NCI-H446 (cell line): ENCODE measurements around the gene WNT4.

Source experiments
- DNase-seq, 2 experiments: peaks; one replicate each; lab custom pipeline; 2025; lab: John Stamatoyannopoulos, UW

WNT4 gene

GRCh38 chr1:22129501-22130117 is 13.3 kb downstream of the WNT4 start:
- DNase-seq = no peak

GRCh38 chr1:22128392-22128791 is 14.5 kb downstream of the WNT4 start:
- no peak for DNase-seq

DNA sequence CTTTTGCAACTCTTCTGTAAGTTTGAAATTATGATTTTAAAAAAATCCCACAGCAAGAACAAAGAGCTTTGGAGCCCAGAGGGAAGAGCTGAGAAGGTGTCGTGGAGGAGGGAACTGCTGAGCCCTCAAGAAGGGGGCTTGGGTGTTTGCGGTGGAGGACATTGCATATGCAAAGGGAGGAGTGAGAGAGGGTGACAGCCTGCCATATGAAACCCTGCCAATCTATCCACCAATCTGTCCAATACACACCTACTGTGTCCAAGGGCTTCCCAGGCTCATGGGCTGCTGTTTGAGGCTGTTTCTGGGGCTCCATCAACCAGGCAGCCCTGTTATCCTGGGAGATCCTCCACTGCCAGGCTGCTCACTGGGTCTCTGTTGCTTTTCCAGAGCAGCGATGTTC is 15.2 kb downstream of the WNT4 start:
- peak in 1 of 2 experiments; percentile 28 for DNase-seq

GRCh38 chr1:22127248-22127647 is 15.6 kb downstream of the WNT4 start:
- DNase-seq = no peak

- DNase-seq = no peak
These were observed 16.4 kb downstream of the WNT4 start for GRCh38 chr1:22126531-22126930.

- no peak for DNase-seq
These were observed 18.2 kb downstream of the WNT4 start for GRCh38 chr1:22124592-22125229.

GRCh38 chr1:22123901-22124404 is 18.9 kb downstream of the WNT4 start:
- DNase-seq = no peak

DNA sequence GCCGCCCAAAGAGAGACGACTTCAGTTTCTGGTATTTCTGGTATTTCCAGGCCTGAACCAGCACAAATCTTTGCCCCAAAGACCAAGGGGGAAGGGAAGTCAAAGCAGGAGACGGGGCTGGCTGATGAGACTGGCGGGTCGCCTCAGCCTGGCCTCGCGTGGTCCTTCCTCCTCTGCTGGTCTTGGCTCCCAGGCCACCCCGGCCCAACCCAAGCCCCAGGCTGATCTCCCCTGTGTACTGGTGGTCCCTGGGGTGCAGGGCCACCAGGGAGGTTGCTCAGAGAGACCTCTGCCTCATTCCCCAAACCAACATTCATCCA is 19.9 kb downstream of the WNT4 start:
- DNase-seq = no peak

GRCh38 chr1:22122273-22123070 is 20.4 kb downstream of the WNT4 start:
- DNase-seq = no peak

DNA sequence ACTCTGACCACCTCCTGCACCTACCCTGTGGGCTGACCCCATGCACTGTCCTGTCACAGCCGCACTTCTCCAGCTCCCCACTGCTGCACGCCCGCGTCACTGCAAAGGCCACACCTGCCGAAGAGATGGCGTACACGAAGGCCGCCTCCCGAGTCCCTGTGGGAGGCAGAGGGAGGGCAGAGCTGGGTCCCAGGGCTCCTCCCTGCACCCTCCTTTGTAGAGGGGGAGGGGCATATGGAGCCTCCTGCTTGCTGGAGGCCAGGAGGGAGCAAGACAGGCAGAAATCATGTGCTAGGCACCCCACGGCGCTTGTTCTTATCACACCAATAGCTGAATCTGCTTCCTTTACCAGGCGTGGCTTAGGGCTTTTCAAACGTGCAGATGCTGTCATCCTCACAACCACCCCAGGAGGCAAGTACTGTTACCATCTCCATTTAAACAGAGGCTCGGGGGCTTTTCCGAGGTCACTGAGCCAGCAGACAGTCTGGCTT is 21.4 kb downstream of the WNT4 start:
- no peak for DNase-seq

DNA sequence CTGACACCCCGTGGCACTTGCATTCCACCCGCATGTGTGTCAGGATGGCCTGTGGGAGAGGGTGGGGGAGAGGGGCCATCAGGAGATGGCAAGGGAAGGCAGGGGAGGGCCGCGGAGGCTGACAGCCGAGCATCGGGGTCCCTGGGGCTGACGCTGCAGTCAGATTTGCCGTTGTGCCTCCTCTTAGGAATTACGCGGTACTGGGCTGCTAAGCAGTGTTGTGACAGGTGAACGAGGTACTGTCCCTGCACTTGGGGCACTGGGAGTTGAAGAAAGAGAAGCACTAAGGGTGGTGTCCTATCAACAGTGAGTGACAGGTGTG is 22.5 kb downstream of the WNT4 start:
- DNase-seq = no peak

- DNase-seq = no peak
These were observed 23.1 kb downstream of the WNT4 start for GRCh38 chr1:22119626-22120468.

DNA sequence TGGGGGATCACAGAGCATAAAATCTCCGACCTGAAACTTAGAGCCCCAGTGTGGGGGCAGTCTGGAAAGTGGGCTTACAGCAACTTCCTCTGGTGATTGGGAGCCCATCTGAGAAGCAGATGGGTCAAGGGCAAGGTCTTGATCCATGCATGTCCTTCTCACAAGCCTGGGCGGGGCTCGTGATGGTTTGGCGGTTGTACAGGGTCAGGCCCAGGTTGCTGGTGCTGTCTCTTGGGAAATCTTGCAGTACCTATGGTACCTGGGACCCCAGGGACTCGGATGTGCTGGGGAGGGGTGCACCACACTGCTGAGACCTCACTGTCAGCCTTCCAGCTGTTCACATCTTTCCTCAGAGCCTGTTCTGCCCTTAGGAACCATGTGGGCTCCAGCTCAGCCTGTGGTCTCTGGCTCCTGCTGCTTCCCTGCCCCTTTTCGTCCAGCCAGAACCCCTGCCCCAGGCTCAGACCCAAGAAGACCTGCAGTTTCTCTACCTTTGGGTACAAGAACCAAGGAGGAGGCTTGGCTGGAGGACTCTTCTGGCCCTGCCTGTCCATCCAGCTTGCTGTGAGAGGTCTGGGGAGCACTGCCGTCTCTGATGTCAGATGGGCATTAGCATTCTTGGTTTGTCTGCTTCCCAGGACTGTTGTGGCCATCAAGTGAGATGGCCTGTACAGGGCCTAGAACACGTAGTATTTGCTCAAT is 24.5 kb downstream of the WNT4 start:
- DNase-seq = no peak

GRCh38 chr1:22117851-22118250 is 25.0 kb downstream of the WNT4 start:
- no peak for DNase-seq

DNA sequence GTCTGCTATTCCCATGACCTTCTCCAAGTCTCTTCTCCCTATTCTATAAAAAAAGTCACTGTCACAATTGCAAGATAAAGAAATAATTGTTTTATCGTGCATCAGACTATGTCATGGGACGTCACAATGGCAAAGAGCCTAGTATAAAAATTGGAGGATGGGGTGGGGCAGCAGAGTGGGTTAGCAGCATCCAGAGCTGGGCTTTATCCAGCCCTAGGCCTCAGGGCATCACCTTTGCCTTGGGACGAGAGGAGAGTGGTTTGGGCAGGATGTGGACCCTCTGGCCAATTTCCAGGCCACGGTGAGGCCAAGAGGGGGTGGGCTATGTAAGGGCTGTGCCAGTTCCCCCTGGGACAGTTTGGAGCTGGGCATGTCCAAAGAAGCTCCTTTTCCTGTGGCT is 25.7 kb downstream of the WNT4 start:
- no peak for DNase-seq

- DNase-seq = no peak
These were observed 27.6 kb downstream of the WNT4 start for GRCh38 chr1:22115286-22115685.

DNA sequence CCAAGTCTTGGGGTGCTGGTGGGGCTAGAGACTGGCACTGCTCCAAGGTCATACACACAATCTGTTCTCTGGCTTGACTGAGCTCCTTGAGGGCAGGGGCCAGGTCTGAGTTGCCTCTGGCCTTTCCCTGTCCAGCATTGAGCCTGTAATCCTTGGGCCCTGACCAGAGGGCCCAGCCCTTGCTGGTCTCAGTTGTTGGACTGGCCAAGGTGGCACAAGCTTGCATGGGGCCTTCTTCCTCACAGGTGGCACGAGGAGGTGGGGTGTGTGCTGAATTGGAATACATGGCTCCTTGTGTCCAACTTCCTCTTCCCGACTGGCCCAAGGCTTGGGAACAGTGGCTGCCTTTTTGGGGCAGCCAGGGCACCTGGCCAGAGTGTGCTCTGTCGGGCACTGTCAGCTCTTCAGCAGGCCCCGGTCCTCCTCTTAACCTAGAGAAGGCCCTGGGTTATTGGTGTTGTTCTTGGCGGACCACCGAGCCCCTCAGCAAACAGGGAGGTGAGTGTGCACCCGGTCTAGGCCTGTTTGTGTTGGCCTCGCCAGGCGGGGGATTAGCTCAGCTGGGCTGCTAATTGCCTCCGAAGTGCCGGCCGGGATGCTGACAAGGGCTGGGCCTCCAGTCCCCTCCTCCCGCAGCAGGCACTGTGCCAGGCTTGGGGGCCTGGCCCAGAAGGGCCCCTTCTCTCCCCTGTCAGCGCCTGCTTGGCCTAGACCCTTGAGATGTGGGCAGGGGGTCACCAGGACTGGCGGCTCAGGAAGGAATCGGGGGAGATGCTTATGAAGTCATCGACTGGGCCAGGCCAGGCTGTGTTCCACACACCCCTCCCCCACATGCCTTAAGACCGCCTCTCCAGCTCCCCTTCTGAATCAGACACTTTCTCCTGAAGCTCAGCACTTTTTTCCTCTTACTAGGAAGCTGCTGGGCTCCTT is 28.5 kb downstream of the WNT4 start:
- no peak for DNase-seq

DNA sequence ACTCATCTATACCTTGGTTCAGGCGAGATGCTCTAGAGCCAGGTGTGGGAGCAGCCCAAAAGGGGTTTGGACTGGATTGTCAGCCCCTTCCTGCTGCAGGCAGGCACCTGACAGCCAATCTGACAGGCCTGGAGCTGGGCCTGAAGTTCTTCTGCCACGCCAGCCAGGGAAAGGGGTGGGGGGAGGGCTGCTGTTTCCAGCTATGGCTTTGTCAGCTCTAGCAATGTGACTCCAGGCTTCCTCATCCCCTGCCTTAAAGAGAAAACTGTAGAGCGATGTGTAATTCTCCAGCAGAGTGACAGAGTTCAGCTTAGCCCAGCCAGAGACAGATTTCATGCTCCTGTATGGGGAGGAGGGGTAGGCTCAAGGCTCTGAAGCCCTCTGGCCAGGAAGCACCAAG is 30.3 kb downstream of the WNT4 start:
- DNase-seq = no peak

DNA sequence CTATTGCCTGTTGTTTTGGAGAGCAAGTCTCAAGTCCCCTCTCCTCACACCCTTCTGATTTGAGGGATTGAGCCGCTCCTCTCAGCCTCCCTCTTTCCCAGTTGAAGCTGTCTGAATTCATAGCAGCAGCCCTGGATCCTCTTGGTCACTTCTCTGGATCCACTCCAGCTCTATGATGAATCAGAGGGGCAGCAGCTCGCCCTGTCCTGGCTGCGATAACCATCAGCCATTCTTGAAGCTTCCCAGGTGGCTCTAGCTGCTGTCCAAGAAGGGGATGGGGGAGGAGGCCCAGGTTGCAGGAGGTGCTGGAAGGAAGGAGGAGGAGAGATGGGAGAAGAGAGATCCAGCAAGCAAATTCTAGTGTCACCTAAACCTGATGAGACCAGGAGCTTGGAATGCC is 31.3 kb downstream of the WNT4 start:
- DNase-seq = no peak

DNA sequence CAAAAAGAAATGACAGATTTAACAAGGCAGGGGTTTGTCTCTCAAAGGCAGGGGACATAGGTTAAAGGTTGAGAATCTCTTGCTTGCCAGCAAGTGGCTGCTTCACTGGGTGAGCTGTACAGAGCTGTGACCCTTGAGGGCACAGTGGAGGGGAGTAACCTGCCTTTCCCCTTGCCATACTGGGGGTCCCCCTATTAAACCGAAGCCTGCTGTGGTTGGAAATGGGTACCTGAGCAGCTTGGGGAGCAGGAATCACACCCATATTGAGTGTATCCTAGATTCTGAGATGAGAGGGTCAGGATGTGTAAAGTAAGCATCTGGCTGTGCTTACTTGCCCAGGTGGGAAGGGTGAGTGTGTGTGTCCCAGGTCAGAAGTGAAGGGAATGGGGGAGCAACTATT is 31.8 kb downstream of the WNT4 start:
- no peak for DNase-seq

- no peak for DNase-seq
These were observed 32.9 kb downstream of the WNT4 start for GRCh38 chr1:22110016-22110415.
